ENCODE data around the gene IQSEC3.

IQSEC3 gene

GRCh38 chr12:209246-209645 lies 142.7 kb downstream of the IQSEC3 start:
- CTCF ChIA-PET = interaction anchor here (1.5 to 1.7 kb wide), 2 partner anchors 10 to 11 kb away, joined by 7 to 8 read pairs; no protein-coding TSS in a partner anchor
- DNase-seq (ENCODE audit: extremely low spot score) = no peak
- POLR2A ChIA-PET = interaction anchor here (1.6 kb wide), 1 partner anchor 10 kb away, joined by 3 read pairs; no protein-coding TSS in a partner anchor
- TF ChIP-seq CTBP1 (IDR thresholded peaks at IDR 0.05; ENCODE audit: borderline replicate concordance) (no peak), TARDBP (IDR thresholded peaks at IDR 0.05) (no peak)

- POLR2A ChIA-PET = interaction anchor here (1.6 kb wide), 1 partner anchor 10 kb away, joined by 3 read pairs; no protein-coding TSS in a partner anchor
- CTCF ChIA-PET = interaction anchor here (1.5 to 1.7 kb wide), 2 partner anchors 10 to 11 kb away, joined by 7 to 8 read pairs; no protein-coding TSS in a partner anchor
- TF ChIP-seq FOXA1 (IDR thresholded peaks at IDR 0.05) (no peak), FOXM1 (IDR thresholded peaks at IDR 0.05; ENCODE audit: borderline replicate concordance) (no peak), TARDBP (IDR thresholded peaks at IDR 0.05) (no peak), SUZ12 (IDR thresholded peaks at IDR 0.05) (no peak), NFRKB (IDR thresholded peaks at IDR 0.05) (no peak), ZNF384 (IDR thresholded peaks at IDR 0.05) (no peak), LEF1 (IDR thresholded peaks at IDR 0.05; ENCODE audit: borderline replicate concordance) (no peak), ARNT (IDR thresholded peaks at IDR 0.05) (no peak), CTBP1 (IDR thresholded peaks at IDR 0.05; ENCODE audit: borderline replicate concordance) (no peak), FOXK2 (IDR thresholded peaks at IDR 0.05) (no peak), BHLHE40 (IDR thresholded peaks at IDR 0.05; ENCODE audit: borderline replicate concordance) (no peak), L3MBTL2 (conservative IDR thresholded peaks at IDR 0.05) (no peak), HDGF (IDR thresholded peaks at IDR 0.05; ENCODE audit: borderline replicate concordance) (no peak), PKNOX1 (IDR thresholded peaks at IDR 0.05) (no peak), SP1 (IDR thresholded peaks at IDR 0.05) (no peak)
- DNase-seq (ENCODE audit: extremely low spot score) = no peak
These were observed 143.3 kb downstream of the IQSEC3 start for GRCh38 chr12:209851-210250.

GRCh38 chr12:210277-211141 lies 143.9 kb downstream of the IQSEC3 start:
- ChIA-PET POLR2A (interaction anchor here (1.6 kb wide), 1 partner anchor 11 kb away, joined by 3 read pairs; no protein-coding TSS in a partner anchor), CTCF (interaction anchor here (1.5 to 1.7 kb wide), 2 partner anchors 9 to 12 kb away, joined by 7 to 8 read pairs; no protein-coding TSS in a partner anchor)
- DNase-seq (ENCODE audit: extremely low spot score) = no peak
- TF ChIP-seq FOXK2 (IDR thresholded peaks at IDR 0.05) (no peak), ELF4 (IDR thresholded peaks at IDR 0.05) (no peak), FOXA1 (IDR thresholded peaks at IDR 0.05) (no peak), LEF1 (IDR thresholded peaks at IDR 0.05; ENCODE audit: borderline replicate concordance) (no peak), CTBP1 (IDR thresholded peaks at IDR 0.05; ENCODE audit: borderline replicate concordance) (no peak), ARNT (IDR thresholded peaks at IDR 0.05) (no peak), HDGF (IDR thresholded peaks at IDR 0.05; ENCODE audit: borderline replicate concordance) (no peak), ZNF384 (IDR thresholded peaks at IDR 0.05) (no peak), BHLHE40 (IDR thresholded peaks at IDR 0.05; ENCODE audit: borderline replicate concordance) (no peak)

GRCh38 chr12:211142-211465 lies 144.5 kb downstream of the IQSEC3 start:
- POLR2A ChIA-PET = no interaction called here
- CTCF ChIA-PET = interaction anchor here (0.9 kb wide), 1 partner anchor 9 kb away, joined by 4 read pairs; no protein-coding TSS in a partner anchor
- TF ChIP-seq ARNT (IDR thresholded peaks at IDR 0.05) (no peak), HDGF (IDR thresholded peaks at IDR 0.05; ENCODE audit: borderline replicate concordance) (no peak), ZNF384 (IDR thresholded peaks at IDR 0.05) (no peak), L3MBTL2 (conservative IDR thresholded peaks at IDR 0.05) (no peak), CTBP1 (IDR thresholded peaks at IDR 0.05; ENCODE audit: borderline replicate concordance) (no peak), PKNOX1 (IDR thresholded peaks at IDR 0.05) (no peak), SP1 (IDR thresholded peaks at IDR 0.05) (no peak), SUZ12 (IDR thresholded peaks at IDR 0.05) (no peak), NFRKB (IDR thresholded peaks at IDR 0.05) (no peak), FOXK2 (IDR thresholded peaks at IDR 0.05) (no peak), FOXM1 (IDR thresholded peaks at IDR 0.05; ENCODE audit: borderline replicate concordance) (no peak), TARDBP (IDR thresholded peaks at IDR 0.05) (no peak), ELF4 (IDR thresholded peaks at IDR 0.05) (no peak), BHLHE40 (IDR thresholded peaks at IDR 0.05; ENCODE audit: borderline replicate concordance) (no peak), FOXA1 (IDR thresholded peaks at IDR 0.05) (no peak), LEF1 (IDR thresholded peaks at IDR 0.05; ENCODE audit: borderline replicate concordance) (no peak)

GRCh38 chr12:211639-212414 lies 145.3 kb downstream of the IQSEC3 start:
- POLR2A ChIA-PET = no interaction called here
- no peak for TF ChIP-seq FOXK2 (IDR thresholded peaks at IDR 0.05)
- no peak for TF ChIP-seq FOXM1 (IDR thresholded peaks at IDR 0.05; ENCODE audit: borderline replicate concordance)
- TF ChIP-seq FOXA1 (IDR thresholded peaks at IDR 0.05) = no peak
- TF ChIP-seq HDGF (IDR thresholded peaks at IDR 0.05; ENCODE audit: borderline replicate concordance) = no peak
- TF ChIP-seq NFRKB (IDR thresholded peaks at IDR 0.05) = no peak
- TF ChIP-seq ARNT (IDR thresholded peaks at IDR 0.05) = no peak
- no peak for TF ChIP-seq TARDBP (IDR thresholded peaks at IDR 0.05)
- TF ChIP-seq SP1 (IDR thresholded peaks at IDR 0.05) = no peak
- TF ChIP-seq BHLHE40 (IDR thresholded peaks at IDR 0.05; ENCODE audit: borderline replicate concordance) = no peak
- no peak for TF ChIP-seq CTBP1 (IDR thresholded peaks at IDR 0.05; ENCODE audit: borderline replicate concordance)
- CTCF ChIA-PET = interaction anchor here (0.9 kb wide), 1 partner anchor 8 kb away, joined by 4 read pairs; no protein-coding TSS in a partner anchor
- DNase-seq (ENCODE audit: extremely low spot score) = no peak

More at GRCh38 chr12:211142-211465, 144.5 kb downstream of the IQSEC3 start:
- DNase-seq (ENCODE audit: extremely low spot score) = no peak

GRCh38 chr12:212415-212714 lies 145.8 kb downstream of the IQSEC3 start:
- no peak for DNase-seq (ENCODE audit: extremely low spot score)
- ChIA-PET POLR2A (interaction anchor here (0.9 kb wide), 1 partner anchor 51 kb away, joined by 3 read pairs; no protein-coding TSS in a partner anchor), CTCF (no interaction called here)
- no peak for TF ChIP-seq FOXK2 (IDR thresholded peaks at IDR 0.05)
- TF ChIP-seq ELF4 (IDR thresholded peaks at IDR 0.05) = no peak
- no peak for TF ChIP-seq CTBP1 (IDR thresholded peaks at IDR 0.05; ENCODE audit: borderline replicate concordance)
- no peak for TF ChIP-seq PKNOX1 (IDR thresholded peaks at IDR 0.05)
- TF ChIP-seq SUZ12 (IDR thresholded peaks at IDR 0.05) = no peak
- TF ChIP-seq SP1 (IDR thresholded peaks at IDR 0.05) = no peak
- no peak for TF ChIP-seq HDGF (IDR thresholded peaks at IDR 0.05; ENCODE audit: borderline replicate concordance)
- no peak for TF ChIP-seq TARDBP (IDR thresholded peaks at IDR 0.05)
- TF ChIP-seq NFRKB (IDR thresholded peaks at IDR 0.05) = no peak
- TF ChIP-seq LEF1 (IDR thresholded peaks at IDR 0.05; ENCODE audit: borderline replicate concordance) = no peak
- TF ChIP-seq ZNF384 (IDR thresholded peaks at IDR 0.05) = no peak
- no peak for TF ChIP-seq BHLHE40 (IDR thresholded peaks at IDR 0.05; ENCODE audit: borderline replicate concordance)
- TF ChIP-seq FOXM1 (IDR thresholded peaks at IDR 0.05; ENCODE audit: borderline replicate concordance) = no peak
- TF ChIP-seq L3MBTL2 (conservative IDR thresholded peaks at IDR 0.05) = no peak
- no peak for TF ChIP-seq ARNT (IDR thresholded peaks at IDR 0.05)
- TF ChIP-seq FOXA1 (IDR thresholded peaks at IDR 0.05) = no peak
